HCT116 (cell line): Measurements from ENCODE around the gene DRAXIN.

Experiments used
- POLR2AphosphoS5 ChIP-seq: IDR thresholded peaks from 2 replicates; pipeline ENCODE4 v1.6.1; 2011; ENCODE audit warnings: mild to moderate bottlenecking, low read depth, low read length, moderate library complexity
- REST ChIP-seq: IDR thresholded peaks from 2 replicates; pipeline ENCODE4 v1.6.1; 2012; ENCODE audit warnings: low read depth

- TF ChIP-seq POLR2AphosphoS5 (no peak), REST (no peak)
Measured at GRCh38 chr1:11720033-11720376, 28.5 kb downstream of the DRAXIN start.
